GM18498 (cell line): Measurements from ENCODE around the gene TMEM79.
A peak's percentile ranks its signal among the peaks of the same experiment; 100 is the strongest.

ENCODE experiments used
- ATAC-seq: cut with Tn5 transposase; IDR thresholded peaks from one replicate; pipeline ENCODE4 v1.9.1; 2021; ENCODE audit warnings: mild to moderate bottlenecking, moderate library complexity; ENCODE audit not compliant: unreplicated experiment

The TMEM79 gene

DNA sequence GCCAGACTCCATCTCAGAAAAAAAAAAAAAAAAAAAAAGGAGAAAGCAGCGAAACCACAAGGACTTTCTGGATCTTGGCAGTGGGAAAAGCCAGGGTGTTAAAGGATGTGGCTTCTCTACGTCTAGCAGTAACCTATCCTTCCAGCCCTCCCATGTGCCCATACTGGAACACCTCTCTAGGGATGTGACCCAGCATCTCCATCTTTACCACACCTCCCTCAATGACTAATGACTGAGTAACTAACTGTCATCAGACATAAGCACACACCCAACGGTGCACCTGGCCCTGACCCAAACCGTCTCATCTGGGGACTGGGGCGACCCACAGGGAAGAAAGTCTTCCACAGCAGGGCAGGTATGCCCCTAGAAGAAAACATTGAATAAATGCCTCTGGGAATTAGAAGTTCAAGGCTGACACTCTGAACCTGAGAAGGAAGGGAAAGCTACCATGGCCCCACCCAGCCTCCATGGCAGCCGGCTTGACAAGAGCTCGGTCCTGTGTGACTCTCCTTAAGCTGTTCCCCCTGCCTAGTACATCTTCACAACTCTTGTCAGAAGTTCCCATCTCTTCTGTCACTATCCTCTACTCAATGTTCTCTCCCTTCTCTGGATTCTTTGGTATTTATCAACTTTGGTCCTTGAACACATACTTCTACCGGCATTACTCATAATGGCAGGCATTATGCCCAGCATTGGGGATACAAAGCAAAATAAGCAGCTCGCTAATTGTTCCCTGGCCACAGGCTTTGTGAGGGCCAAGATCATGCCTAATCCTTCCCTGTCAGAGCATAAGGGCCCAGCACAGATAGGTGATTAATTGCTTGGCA lies 21.5 kb upstream of the TMEM79 start:
- no peak for ATAC-seq

DNA sequence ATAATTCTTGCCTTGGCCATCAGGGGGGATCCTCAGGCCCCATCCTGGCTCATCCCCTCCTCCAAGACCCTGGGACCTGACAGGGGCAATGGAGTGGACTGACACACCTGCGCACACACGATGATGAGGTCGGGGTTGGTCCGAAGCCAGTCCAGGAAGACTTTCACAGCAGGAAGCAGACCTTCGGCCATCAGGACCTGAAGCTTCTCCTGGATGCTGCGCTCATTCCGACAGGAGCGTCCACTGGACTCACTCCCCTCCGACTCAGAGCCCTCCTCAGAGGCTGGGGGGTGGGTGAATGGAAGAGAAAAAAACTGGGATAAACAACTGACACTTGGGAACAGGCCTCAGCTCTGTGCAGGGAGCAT lies 20.9 kb upstream of the TMEM79 start:
- ATAC-seq = no peak

DNA sequence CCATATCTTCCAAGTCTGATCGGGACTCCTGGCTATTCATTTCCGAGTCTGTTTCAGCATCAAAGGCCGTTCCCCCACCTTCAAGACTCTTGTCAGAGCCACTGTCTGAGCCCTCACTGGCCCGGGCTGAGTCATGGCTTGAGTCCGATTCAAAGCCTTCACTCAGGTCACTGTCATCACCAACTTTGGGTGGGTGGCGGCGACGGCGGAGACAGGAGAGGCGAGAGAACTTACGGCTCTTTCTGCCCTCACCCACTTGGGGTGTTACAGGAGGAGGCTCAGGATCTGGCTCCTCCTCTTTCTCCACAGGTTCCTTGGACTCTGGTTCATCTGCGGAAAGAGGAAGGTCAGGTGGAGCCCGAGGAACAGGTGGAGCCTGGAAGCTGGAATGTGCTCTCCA lies 18.1 kb upstream of the TMEM79 start:
- no peak for ATAC-seq

DNA sequence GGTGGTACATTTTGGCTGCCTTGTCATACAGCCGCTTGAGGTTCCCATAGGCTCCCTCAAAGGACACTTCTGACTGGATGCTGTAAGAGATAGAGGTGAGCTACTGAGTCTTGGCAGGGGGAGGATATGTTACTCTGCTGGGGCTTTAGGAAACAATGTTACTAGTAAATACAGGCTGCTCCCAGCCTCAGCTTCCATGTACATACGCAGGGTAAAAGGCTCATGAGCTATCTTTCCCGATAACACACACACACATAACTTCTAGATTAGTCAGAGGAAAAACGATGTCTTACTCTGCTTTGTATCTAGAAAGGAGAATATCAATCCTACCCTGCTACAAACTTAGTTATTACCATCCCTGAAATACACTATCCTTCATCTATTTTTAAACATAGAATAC lies 15.8 kb upstream of the TMEM79 start:
- ATAC-seq = no peak

DNA sequence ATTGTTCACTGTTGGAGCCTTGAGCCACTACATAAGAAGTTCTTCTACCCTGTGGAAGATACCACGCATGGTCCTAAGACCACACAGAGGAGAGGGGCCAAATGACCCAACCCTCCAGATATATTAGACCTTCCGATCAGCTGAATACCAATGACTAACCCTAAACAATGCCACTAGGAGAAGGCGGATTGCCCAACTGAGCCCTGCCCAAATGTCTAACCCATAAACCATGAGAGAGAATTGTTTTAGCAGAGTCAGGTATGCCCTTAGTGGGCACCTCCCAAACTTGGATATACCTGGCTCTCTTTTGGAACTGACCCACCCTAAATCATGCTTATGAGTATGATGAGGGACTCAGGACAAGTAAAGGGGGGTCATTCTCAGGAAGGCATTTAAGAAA lies 13.8 kb upstream of the TMEM79 start:
- no peak for ATAC-seq

DNA sequence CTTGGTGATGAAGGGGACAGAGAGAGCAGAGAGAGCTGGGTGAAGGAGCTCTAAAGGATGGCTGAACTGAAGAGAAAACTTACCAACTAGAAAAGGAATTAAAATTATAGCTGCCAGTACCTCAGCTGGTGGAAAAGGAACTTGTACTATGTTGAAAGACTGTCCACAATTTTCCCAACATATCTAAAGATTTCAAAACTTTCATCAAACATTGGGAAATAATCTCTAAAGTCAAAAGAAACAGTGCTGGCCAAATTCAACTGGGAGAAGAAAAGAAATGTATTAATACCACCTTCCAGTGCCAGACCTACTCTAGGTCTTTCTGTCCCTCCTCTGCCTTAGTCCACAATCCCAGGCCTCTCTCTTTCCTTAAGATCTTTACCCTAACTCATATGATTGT lies 7.6 kb upstream of the TMEM79 start:
- no peak for ATAC-seq

DNA sequence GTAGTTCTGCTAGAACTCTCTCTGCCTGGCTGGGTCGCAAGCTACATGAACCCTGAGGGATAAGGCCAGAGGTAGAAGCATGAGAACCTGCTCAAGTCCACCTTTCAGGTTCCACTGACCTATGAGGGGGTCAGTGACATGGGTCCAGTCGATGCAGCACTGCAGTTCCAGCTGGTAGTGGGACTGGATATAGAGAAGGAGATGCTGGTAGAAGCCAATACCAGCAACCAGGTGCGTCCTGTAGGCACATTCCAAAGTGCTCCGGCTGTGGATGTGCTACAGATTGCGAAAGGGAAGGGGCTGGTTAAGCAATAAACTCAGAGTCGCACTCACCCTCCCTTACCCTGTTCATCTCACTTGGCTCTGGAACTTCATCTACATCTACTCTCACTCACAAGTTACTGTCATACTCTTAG lies 7.2 kb upstream of the TMEM79 start:
- no peak for ATAC-seq

DNA sequence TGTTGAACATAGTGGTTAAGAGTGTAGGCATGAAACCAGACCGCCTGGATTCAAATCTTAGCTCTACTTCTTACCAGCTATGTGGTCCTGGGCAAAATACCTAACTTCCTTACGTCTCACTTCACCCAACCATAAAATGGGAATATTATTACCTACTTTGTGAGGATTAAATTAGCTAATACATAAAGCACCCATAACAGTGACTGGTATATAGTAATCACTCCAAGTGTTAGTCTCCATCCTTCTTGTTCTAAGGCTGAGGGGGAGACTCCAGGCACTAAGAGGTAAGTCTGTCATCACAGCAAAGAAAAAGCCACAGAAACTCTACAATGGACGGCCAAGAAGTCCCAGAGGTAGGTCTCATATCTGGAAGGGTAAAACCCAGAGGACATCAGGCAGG lies 4.3 kb upstream of the TMEM79 start:
- ATAC-seq = no peak

DNA sequence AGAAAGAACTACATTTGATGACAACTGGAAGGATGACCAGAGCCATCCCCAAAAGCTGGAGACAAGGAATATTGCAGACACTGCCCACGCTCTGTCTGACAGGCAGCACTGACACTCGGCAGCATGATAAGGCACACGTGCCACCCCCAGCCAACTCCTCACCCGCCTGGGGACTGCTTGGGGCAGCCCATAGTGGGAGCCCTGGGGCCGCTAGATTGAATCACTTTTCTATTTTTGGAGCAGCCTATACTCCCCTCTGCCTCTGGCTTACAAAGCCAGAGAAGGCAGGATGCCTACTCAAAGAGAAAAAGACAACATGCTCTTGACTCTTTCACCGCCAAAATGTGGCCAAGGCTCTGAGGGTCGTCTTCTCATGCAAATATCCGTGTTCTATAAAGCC lies 2.8 kb upstream of the TMEM79 start:
- peak; percentile 39 for ATAC-seq

DNA sequence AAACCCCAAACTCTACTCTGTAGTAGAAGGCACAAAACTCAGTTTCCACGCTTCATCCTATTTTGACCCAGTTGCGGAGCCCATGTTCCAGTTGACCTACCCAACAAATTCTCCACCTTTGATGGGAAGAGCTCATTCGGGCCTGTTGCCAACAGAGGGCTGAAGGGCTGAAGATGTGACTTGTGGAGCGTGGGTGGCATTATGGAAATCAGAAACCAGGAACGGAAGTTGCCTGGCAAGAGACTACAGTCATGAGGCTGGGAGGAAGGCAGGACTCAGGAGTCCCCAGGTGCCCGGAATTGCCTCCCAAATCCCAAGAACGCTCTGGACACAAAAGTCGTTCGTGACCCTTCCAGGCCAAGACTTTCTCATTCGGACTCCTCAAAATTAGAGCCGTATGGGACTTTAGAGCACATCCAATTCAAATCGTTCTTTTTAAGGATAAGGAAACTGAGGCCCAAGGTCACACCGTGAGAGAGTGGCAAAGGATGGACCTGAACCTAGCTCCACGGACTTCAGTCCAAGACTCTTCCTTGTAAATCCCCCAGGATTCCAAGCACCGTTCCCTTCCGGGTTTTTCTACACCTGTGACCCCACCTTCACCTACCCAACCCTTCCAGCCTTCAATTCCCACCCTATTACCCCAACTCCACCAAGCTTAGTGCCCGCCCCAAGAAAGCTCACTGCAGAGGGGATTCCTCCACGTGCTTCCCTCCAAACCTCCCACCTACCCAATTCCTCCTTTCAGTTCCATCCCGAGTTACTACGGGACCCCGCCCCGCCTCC lies 2.2 kb upstream of the TMEM79 start:
- ATAC-seq = no peak

DNA sequence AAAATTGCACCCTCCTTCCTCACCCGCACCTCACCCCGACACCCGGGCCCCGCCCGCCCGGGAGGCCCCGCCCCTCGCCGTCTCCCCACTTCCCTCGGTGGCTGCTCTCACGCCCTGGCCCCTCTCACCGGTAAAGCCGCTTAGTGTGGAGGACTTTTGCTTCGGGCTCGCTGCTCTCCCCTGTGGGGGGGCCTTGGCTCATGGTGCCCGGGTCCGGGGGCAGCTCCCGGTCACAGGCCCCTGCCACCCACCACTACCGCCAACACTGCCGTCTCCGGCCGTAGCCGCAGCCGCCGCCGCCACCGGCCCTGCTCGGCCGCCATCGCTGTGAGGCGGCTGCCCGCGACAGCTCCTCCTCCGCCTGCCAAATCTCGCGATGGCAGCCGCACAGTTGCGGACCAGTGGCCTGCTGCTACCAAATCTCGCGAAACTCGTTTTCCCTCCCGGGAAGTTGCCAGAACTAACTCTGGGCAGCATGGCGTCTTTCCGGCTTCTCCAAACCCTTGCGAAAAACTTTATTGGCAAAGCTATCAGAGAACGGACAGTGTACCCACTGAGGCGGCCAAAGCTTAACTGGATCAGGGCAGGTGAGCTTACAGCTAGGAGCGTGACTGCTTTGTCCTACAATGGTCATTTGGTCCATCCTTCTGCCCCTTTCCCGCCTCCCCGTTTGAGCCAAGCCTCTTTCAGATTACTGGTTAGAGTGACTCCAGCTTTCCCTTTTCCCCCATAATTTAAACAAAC lies 1.5 kb upstream of the TMEM79 start, which contains the start of gene SMG5:
Gene SMG5 (minus strand): TSS at position 347 of the 744 bp plus-strand sequence. CDS start 145 bp downstream, at position 202.
- peak; percentile 85 for ATAC-seq

DNA sequence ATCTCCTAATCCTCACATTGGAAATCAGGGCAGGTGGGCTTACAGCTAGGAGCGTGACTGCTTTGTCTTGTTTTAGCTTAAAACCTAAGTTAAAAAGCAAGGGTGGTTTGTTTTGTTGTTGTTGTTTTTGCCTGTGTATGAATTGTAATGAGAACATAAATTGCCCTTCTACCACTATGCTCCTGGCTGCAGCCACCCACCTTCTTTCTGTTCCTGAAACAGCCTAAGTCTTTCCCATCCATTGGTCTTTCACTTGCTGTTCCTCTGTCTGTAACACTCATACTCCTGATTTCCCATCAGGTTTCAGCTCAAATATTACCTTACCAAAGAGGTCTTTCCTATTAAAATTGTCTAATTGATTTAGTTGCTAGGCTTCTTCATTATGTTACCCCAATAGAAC lies 604 bp upstream of the TMEM79 start:
- no peak for ATAC-seq

DNA sequence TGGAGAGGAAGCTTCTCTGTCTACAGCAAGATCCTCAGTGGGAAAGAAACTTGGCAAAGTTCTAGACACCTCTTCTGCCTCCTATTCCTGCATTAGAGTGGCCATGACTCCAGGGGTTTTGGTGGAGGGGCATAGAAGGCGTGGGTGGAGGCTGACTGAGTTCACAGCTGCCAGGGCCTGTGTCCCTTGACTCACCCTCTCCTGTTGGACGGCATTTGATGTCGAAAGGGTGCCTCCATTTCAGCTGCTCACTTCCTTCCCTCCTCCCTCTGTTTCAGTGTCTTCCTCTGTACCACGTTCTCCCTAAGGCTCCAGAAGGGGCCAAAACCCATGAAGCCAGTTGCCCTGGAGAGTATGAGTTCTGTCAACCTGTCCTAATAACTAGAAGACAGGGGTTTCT lies 632 bp downstream of the TMEM79 start:
- ATAC-seq = no peak

DNA sequence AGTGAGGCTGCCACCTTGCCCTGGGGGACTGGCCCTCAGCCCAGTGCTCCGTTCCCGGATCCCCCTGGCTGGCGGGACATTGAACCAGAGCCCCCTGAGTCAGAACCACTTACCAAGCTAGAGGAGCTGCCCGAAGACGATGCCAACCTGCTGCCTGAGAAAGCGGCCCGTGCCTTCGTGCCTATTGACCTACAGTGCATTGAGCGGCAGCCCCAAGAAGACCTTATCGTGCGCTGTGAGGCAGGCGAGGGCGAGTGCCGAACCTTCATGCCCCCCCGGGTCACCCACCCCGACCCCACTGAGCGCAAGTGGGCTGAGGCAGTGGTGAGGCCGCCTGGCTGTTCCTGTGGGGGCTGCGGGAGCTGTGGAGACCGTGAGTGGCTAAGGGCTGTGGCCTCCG lies 1.3 kb downstream of the TMEM79 start:
- no peak for ATAC-seq

DNA sequence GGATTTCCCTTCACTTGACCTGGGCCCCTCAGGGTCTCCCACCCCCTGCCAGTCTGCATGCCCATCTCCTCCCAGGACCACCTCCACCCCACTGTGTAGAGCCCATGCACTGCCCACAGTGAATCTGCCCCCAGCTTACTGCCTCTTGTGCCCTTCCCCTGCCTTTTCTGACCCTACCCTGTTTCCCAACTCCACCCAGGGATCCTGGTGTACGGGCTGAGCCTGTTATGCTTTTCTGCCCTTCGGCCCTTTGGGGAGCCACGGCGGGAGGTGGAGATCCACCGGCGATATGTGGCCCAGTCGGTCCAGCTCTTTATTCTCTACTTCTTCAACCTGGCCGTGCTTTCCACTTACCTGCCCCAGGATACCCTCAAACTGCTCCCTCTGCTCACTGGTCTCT lies 1.9 kb downstream of the TMEM79 start:
- no peak for ATAC-seq

DNA sequence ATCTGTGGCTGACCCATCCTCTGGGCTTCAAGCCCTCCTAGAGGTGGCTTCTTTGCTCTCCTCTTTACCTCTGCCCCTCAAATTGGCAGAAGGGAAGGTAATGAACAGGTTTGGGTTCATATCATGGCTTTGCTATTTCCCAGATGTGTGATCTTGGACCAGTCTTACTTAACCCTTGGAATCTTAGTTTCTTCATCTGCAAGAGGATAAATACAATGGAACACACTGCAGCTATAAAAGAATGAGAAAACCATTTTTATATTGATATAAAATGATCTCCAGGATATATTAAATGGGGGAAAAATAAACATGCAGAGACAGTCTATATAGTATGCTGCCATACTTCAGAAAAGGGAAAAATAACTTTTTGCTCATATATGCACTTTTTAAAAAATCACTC lies 5.7 kb downstream of the TMEM79 start:
- ATAC-seq = no peak

DNA sequence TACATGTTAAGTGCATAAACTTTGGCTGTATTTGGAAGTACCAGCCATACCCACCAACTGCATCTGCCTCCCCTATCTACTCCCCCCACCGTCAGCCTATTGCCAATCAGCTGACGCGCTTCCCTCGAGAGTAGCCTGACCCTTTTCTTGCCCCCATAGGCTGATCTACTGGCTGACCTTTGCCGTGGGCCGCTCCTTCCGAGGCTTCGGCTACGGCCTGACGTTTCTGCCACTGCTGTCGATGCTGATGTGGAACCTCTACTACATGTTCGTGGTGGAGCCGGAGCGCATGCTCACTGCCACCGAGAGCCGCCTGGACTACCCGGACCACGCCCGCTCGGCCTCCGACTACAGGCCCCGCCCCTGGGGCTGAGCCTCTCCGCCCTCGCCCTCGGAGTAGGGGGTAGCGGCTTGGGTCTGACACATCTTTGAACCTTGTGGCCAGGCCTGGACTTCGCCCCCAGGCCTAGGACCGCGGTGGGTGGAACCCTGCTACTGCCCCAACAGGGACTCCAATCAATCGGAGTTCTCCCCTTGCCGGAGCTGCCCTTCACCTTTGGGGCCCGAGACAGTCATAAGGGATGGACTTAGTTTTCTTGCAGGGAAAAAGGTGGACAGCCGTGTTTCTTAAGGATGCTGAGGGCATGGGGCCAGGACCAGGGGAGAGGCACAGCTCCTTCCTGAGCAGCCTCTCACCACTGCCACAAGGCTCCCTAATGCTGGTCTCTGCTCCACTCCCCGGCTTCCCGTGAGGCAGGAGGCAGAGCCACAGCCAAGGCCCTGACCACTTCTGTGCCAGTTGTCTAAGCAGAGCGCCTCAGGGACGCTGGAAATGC lies 7.3 kb downstream of the TMEM79 start:
- peak; percentile 70 for ATAC-seq

DNA sequence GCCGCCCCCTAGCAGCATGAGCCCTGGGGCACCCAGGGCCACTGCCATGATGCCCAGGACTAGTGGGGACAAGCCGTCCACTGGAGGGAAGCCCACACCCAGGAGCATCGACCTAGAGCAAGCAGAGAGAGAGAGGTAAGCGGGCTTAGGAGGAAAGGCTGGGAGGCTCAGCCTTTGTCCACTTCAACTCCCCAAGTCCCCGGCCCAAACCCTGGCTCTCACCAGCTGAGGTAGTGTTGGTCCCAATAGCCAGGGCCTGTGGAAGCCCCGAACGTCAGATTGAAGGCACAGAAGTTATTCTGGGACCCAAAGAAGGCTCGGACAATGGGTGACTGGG lies 8.9 kb downstream of the TMEM79 start:
- ATAC-seq = no peak

DNA sequence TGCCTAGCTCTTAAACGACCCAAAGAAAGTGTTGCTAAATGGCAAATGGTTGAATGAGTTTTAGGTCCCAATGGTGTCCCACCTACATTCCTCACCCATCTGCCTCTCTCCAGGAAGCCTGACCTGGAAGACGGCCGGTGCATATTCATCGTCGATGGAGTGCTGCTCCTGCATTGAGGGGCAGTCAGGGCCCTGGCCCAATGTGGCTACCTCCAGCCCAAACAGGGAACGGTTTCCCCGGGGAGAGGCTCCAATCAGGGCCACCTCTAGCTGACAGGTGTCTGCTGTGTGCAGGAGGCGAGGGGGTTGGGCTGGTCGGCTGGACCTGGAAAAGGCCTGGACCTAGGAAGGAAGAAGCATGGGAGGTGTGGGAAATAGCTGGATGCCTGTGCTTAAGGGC lies 9.8 kb downstream of the TMEM79 start:
- no peak for ATAC-seq

DNA sequence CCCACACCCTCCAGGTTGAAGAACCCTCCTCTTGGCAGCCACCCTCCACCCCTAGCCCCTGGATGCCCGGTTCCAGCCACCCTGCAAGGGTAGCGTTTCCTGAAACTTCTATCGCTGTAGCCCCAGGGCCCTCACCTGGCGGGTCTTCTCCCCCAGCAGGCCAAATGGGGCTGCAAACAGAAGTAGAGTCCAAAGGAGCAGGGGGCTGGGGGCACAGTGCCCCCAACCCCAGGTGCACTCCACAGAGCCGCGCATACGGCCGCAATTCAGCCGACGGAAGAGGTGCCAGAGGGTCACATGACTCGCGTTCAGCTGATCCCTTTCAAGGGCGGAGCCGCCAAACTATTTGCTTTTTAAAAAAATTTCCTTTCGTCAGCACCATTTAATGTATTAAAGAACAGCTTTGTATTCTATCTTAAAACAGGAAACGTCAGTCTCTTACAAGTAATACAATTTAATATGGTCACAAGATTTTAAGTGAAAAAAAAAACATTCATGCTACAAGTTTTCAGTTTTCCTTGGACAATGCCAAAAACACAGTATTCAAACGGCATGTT lies 11.3 kb downstream of the TMEM79 start, which contains the start of gene GLMP:
Gene GLMP (minus strand): TSS at position 289 of the 557 bp plus-strand sequence. CDS start 34 bp downstream, at position 255.
- ATAC-seq = no peak
